Activated CD8-positive, alpha-beta memory T cell treated with anti-CD3 and anti-CD28 coated beads for 24 hours (primary cell): ENCODE measurements around the gene NRCAM.

Source experiments
- DNase-seq: peaks from one replicate; pipeline ENCODE4 v3.0.0-alpha.2; 2020

Gene NRCAM

DNA sequence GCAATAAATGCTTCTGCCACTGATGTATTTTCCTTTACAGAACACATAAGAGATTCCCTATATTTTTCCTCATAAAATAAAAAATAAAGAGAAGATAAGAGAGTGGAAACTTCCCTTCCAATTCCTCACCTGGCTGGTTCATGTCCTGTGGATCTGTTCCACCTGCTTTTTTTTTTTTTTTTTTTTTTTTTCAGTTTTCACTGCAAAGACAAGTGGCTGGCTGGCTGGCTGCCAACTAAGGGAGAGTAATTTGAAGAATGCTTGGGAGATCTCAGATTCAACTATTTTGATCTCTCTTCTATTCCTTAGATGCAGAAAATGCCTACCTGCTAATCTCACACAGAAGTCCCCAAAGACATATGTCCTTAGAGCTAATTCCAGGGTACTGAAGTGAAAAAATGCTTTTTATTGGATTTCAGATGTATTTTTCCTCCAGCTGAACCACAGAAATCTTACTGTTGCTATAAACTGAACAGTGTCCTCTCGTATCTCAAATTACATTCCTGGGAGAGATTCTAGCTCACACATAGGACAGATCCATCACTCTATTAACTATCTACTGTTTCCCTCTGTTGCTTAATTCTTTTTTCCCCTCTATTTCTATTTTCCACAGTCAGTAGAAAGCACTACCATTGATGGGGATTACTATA is 120.8 kb downstream of the NRCAM start:
- no peak for DNase-seq

DNA sequence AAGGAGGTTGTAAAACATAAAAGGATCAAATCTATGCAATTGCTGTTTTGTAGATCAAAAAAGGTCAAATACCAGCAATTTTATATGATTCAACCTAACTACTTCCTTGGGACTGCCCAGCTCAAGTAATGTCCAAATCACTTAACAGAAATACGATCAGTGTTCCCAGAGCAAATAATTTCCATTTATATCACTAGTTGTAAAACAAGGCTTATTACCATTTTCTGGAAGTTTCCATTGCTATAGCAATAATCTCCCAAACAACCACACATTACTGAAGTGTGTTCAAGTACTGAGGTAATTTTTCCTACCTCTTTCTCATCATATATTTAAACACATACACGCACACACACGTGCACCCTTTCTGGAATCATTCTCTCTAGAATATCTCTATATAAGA is 123.3 kb downstream of the NRCAM start:
- no peak for DNase-seq

DNA sequence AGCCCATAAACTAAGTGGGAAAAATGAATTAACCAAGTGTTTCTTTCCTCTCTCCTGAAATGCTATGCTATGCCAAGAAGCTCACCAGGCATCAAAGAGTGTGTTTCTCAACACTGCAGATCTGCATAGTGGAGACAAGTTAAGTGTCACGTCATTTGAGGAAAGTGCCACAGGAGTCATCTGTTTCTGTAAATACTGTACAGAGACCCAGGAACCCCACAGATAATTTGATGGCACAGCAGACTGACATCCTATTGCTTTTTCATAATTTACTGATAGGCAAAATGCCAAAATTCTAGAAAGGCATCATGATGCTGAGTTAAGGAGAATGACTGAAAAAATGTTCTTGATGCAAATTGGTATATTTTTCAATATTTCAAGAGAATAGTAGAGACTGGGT is 124.3 kb downstream of the NRCAM start:
- no peak for DNase-seq

GRCh38 chr7:108330227-108330626 is 126.0 kb downstream of the NRCAM start:
- no peak for DNase-seq

- DNase-seq, result no peak
Measured at GRCh38 chr7:108329514-108329913, 126.7 kb downstream of the NRCAM start.

GRCh38 chr7:108328174-108328651 is 128.0 kb downstream of the NRCAM start:
- no peak for DNase-seq

DNA sequence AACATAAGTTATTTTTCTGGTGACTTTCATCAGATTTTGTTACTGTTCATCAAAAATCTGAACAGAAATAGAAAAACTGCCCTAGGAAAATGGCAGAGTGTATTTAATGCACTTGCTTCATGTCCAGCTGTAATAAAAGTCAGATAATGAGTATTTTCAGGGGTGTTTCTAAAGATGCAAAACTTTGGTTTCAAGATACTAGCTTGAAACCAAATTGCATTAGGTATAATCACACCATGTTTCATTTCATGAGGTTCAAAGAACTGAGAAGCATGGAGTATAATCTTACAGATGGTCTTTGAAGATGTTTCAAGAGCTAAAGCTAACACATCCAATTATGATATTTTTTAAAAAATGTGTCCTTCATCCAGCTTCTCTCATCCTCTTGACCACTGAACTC is 128.9 kb downstream of the NRCAM start:
- no peak for DNase-seq

DNA sequence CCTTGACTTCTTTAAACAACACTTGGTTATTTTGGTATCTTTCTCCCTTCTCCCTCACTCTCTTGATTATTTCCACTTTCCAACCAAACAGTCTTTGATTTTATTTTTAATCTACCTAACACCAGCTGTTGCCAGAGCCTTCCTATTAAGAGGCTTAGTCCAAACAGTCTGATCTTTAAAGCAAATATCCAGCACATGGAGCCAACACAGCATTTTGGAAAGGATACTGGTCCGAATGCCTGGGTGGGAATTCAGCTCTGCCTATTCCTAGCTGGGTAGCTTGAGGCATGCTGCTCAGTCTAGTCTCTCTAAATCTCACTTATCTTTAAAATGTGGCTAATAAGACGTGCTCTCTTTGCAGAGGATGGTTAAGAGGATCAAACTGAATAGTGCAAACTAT is 129.3 kb downstream of the NRCAM start:
- DNase-seq, result no peak

DNA sequence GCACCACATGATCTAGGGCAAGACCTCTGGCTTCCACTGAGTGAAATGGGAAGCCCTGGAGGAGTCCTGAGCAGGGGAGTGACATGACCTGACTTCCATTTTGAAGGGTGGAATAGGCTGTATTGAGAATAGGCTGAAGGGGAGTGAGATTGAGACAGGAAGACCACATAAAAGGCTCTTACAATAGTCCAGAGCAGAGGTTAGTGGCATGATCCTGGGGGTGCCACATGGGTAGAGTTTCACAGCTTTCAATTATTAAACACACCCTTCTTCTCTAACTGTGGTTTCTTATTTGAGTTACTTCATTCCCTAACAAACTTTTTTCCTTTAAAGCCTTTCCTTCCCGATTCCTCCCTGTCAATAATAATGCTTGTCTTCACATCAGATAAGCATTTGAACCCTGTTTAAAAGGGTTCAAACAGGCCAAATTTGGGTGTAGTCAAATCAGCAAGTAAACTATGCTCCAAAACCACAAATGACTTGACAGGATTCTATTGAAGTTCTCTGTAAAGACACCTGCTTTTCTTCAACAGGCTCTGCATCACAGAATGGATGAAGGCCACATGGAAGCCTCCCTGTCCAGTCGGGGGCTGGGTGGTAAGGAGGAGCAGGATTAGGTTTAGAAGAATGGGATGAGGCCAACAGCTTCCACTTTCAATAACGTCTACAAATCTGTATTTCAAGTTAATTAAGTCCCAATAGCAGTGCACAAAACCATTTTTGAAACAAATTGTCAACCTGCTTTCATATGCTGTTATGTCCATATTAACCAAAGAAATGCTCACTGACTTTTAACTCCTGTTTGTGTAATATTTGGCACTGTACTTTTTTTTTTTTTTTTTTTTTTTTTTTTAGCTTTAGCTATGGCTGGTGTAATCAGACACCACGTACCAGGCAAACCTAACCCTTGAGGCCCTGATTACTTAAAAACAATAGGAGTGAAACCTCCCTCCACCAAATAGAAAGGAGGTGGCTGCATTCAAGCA is 131.9 kb downstream of the NRCAM start:
- no peak for DNase-seq

DNA sequence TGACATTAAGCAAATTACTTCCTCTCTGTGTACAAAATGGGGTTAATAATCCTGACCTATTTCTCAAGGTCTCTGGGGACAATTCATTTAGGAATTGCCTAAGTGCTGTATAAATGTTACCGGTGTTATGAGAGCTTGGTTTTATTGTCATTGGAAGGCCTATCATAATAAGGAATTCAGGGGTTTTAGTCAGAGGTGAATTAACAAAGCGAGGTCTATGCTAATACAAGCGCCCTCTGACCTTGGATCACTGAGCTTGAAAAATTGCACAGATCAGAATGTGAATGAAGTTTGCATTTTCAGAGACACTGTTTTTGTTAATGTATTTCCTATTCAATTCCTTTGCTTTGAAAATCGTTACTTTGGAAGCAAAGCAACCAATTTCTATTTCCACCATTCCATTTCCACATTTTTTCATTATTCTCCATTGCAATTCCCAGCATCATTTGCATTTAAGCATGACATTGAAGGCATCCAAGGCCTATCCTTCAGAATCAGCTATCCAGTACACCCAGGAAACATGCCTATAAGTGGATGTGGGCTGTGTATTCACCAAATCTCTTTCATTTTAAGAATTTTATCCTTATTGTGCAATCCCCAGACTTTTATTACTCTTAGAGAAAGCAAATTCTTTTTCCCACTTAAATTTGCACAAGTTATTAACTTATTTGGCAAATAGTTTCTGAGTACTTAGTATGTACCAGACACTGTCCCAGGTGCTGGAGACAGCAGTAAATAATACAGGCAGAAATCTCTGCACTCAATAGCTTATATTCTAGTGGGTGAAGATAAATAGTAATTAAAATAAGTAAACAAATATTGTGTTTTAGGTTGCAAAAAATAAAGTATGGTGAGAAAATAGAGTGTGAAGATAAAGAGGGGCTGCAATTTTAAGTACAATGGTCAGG is 133.1 kb downstream of the NRCAM start:
- DNase-seq, result no peak

DNA sequence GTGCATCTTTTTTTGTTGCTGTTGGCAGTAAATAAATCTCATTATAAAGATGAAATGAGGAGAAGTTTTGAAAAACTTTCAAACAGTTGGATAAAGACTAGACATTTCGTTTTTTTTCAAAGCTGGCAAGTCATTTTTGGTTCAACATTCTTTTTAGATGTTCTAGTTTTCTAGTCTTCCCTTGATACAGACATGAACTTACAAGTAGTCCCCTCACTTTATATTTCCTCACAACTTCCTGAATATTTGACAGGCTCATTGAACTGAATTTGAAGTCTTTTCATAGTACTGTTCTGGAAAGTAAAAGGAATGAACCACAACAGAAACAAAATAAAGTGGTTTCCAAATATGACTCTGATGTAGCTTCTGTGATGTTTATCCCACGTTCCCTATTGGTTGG is 134.2 kb downstream of the NRCAM start:
- DNase-seq, result no peak

GRCh38 chr7:108321359-108321758 is 134.9 kb downstream of the NRCAM start:
- DNase-seq, result no peak

DNA sequence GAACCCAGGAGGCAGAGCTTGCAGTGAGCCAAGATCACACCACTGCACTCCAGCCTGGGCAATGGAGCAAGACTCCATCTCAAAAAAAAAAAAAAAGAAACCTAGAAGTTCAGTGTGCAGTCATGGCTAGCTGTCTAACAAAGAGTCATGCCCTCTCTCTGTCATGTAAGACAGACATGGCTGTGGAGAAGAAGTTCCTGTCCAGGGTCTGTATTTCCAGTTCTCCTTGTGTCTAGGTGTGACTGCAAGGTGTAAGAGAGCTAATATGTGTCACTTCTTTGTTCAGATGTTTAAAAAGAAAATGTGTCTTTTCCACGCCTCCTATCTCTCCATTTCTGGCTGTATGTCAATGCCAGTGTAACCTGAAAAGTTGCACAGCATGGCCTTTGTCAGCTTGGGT is 139.5 kb downstream of the NRCAM start:
- no peak for DNase-seq

GRCh38 chr7:108314551-108314950 is 141.7 kb downstream of the NRCAM start:
- DNase-seq, result no peak

DNA sequence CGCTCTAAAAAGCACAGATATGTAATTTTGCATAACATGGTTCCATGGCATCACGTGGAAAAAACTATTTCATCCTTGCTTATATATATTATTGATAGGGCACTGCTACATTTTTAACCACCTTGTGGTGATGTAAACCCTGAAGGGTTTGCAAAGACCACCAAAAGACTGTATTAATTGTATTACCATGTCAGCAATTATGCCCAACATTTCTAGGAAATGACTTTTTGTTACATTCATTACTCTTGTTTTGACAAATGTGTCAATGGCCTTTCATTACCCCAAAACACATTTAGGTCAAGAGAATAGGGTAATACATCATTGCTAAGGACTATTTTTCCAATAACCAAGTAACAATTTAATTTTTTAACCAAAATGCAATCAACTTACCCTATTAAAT is 142.2 kb downstream of the NRCAM start:
- DNase-seq, result no peak

DNA sequence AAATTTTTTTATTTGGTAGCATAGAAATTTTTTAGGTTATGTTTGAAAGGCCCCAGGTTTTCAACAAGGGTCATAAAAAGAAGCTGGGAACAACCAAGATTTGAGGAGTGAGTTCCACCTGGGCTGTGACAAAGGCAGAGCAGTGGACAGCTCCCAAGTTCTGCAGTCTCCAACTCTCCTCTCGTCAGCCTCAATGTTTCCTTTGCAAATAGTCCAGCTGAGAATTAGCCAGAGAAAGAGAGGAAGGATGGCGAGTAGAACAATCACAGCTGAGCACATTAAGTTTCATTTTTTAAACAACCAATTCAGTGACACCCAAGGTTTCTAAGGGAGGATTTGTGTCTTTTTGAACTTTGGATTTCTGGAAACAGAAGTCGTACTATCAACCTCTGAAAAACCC is 143.2 kb downstream of the NRCAM start:
- no peak for DNase-seq

GRCh38 chr7:108311446-108312168 is 144.6 kb downstream of the NRCAM start:
- DNase-seq, result no peak

DNA sequence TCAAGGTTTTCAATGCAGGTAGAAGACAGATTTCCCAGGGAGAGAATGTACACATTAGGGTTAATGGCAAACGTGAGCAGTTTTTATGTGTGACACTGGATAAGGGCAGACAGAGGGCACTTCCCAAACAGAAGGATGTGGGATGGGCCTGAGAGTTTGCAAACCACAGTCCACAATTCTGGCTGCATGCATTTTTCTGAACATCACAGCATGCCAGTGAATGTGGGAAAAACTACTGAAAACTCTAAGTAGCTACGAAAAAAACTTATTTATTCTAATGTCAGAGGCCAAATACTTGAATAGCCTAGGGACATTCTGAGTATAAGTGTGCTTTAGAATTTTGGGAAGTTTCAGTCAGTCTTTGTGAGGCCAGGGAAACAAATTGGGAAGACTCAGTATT is 145.9 kb downstream of the NRCAM start:
- no peak for DNase-seq

GRCh38 chr7:108308903-108309302 is 147.3 kb downstream of the NRCAM start:
- no peak for DNase-seq

- no peak for DNase-seq
Measured at GRCh38 chr7:108308276-108308675, 148.0 kb downstream of the NRCAM start.

DNA sequence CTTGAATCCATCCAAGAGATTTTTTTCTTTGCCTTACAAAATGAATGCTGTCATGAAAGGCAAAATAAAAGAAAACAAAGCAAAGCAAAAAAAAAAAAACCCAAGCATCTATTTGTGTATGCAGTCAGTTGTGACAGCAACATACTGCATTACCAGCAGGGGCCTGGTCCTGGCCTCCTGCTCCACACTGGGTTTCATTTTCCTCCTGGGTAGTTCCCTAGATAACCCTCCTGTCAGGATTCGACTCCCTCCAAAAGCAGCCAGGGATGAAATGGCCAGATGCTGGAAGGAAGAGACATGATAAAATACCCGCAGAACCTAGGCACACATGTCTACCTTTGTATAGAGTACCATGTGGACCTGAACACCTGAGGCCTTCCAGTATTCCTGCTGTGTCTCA is 148.6 kb downstream of the NRCAM start:
- no peak for DNase-seq

DNA sequence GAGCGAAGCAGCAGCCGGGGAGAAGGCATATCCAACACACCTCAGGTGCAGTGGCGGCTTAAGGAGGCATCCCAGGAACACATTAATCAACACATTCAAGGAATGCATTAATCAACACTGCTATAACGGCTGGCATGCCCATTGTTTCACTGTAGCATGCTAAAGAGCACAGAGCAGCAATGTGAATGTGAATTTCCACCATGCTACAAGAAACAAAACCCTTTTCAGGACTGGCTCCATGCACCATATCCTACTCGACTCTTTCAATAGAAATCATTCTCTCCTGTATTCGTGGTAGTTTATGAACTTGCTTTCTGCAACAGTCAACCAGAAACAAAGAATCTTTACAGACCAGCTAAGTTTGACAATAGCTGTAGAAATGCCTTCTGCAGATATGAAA is 149.0 kb downstream of the NRCAM start:
- no peak for DNase-seq
